GM12874 (cell line): ENCODE data around the gene GDI1.

Experiments
- TF ChIP-seq, protein P1 (sequence below): IDR thresholded peaks from 2 replicates; pipeline ENCODE4 v1.5.1; 2011; ENCODE audit warnings: low read depth, mild to moderate bottlenecking, control low read depth, low read length, moderate library complexity; ENCODE audit not compliant: insufficient read depth

The GDI1 gene

DNA sequence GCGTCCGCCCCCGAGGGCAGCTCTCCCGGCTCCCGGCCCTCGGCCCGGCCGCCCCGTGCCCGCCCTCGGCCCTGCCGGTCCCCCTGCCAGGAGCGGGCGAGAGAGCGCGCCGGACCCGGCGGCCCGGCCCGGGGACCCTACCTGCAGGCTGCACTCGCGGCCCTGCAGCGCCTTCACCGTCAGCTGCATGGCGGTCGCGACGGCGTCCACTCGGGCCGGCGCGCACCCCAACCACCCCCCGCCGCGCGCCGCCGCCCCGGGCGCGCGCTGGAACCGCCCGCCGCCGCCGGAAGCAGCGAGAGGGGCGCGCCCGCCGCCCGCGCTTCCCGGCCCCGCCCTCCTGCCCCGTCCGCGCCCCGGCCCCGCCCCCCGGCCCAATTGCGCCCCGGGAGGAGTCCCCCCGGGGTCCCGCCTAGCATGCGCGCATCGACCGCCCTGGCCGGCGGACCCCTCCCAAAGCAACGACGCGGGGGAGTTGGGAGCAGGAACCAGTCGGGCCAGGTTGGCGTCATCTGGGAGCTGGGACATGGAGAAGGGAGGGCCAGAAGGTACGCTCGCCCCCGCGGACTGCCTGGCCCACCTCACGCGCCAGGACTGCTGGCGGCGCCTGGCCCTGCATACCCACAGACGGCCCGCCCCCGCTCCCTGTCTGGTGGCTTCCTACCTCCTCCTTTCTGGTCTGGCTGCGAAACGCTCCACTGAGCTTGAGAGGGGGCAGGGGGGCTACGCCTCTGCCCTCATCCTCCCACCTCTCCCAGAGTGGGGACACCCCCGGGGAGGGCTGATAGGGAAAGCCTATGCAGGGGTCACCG, 49.6 kb downstream of the GDI1 start, which contains the start of gene UBL4A:
Gene UBL4A, minus strand, starts transcription at position 220 of the 812 bp plus-strand sequence. Its CDS starts 31 bp downstream, at position 189.
- TF ChIP-seq, protein P1, sequence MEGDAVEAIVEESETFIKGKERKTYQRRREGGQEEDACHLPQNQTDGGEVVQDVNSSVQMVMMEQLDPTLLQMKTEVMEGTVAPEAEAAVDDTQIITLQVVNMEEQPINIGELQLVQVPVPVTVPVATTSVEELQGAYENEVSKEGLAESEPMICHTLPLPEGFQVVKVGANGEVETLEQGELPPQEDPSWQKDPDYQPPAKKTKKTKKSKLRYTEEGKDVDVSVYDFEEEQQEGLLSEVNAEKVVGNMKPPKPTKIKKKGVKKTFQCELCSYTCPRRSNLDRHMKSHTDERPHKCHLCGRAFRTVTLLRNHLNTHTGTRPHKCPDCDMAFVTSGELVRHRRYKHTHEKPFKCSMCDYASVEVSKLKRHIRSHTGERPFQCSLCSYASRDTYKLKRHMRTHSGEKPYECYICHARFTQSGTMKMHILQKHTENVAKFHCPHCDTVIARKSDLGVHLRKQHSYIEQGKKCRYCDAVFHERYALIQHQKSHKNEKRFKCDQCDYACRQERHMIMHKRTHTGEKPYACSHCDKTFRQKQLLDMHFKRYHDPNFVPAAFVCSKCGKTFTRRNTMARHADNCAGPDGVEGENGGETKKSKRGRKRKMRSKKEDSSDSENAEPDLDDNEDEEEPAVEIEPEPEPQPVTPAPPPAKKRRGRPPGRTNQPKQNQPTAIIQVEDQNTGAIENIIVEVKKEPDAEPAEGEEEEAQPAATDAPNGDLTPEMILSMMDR: no peak

DNA sequence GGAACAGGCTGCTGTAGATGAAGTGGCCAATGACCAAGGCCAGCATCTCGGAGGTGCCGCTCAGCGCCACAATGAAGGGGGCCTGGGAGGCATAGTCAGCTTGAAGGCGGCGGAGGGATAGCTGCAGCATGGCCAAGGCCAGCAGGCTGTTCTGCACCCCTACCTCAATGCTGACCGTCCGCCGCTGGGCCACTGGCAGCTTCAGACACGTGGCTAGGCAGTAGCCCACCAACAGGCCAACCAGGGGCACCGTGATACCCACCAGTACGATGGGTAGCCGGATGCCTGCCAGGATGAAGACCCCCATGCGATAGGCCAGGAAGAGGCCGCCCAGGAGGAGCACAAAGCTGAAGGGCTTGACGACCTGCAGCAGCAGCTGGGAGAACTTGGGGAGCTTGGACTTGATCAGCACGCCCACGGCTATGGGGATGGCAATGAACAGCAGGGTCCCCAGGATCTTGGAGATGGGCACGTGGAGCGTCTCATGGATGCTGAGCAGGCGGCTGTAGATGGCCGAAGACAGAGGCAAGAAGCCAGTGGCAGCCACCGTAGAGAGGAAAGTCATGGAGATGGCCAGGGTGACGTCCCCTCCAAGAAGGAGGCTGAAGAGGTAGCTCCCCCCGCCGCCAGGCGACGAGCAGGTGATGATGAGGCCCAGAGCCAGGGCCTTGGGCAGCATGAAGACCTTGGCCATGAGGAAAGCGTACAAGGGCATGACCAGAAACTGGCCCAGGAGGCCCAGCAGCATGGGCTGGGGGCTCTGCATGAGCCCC, 50.8 kb downstream of the GDI1 start:
- TF ChIP-seq, protein P1: no peak

DNA sequence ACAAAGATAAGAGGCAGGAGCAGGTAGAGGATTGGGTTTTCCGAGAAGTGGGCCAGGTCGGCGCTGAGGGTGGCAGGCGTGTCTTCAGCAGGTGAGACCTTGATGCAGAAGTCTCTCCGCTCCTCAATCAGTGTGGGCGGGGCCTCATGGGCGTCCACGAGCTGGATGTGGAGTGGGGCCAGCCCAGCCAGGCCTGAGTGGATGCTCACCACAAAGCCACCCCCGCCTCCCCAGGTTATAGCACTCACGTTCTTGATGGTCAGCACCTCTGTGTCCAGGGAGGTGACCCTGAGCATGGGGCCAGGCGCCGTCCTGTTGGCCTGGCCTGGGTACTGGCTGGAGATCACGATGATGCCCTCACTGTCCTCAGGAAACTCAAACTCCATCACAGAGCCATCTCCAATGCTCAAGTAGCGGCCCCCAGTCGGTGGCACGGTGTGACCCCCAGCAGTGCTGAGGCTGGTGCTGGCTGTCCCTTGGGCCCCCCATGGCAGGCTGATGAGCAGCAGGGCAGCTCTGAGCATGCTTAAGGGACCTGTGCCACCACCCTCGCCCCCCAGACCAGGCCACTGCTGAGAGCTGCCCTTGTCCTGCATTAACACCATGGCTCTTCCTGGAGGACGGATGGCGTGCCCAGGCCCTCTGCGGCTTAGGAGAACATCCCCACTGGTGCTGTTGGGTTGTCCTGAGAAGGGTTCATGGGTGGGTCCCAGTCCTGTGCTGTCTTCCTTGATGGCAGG, 51.6 kb downstream of the GDI1 start:
- TF ChIP-seq, protein P1: no peak

- TF ChIP-seq, protein P1: no peak
Observed at GRCh38 chrX:154489182-154489581, 52.2 kb downstream of the GDI1 start.

GRCh38 chrX:154490021-154490413, 53.1 kb downstream of the GDI1 start:
- TF ChIP-seq, protein P1: no peak

GRCh38 chrX:154490414-154491083, 53.6 kb downstream of the GDI1 start, which contains the start of gene SLC10A3:
Gene SLC10A3, minus strand, starts transcription at chrX:154490629. Its CDS starts 1,689 bp downstream, at chrX:154488940.
- TF ChIP-seq, protein P1: no peak
